ENCODE data around the gene RAB27B. TPM values are rescaled to one million over a fixed set of nuclear protein-coding genes. Genes with fewer than 3 reads are reported as not detected.

Gene RAB27B
- total RNA-seq, 1 donor from 2014 or later, result 5.0 TPM

GRCh38 chr18:54802686-54803395 is 25.4 kb upstream of the RAB27B start:
- Mint-ChIP-seq H3K36me3 (no peaks in the 10 kb centered on the region), H3K4me3 (no peak overlapping the region), H3K27me3 (ENCODE audit: insufficient read depth, low read depth) (no peaks in the 10 kb centered on the region), H3K4me1 (no peaks in the 10 kb centered on the region), H3K9me3 (no peaks in the 10 kb centered on the region), H3K27ac (no peak overlapping the region)
- no peak for DNase-seq (ENCODE audit: low spot score)
- Histone ChIP-seq H3K27ac (no peak overlapping the region), H2AFZ (replicated peaks) (no peak overlapping the region), H3K4me2 (no peak overlapping the region), H3K36me3 (no peaks in the 10 kb centered on the region), H3K4me1 (no peaks in the 10 kb centered on the region), H3F3A (ENCODE audit: low read depth) (no peaks in the 10 kb centered on the region), H3K9ac (no peak overlapping the region), H3K9me3 (ENCODE audit: low read depth) (no peaks in the 10 kb centered on the region), H3K4me3 (no peak overlapping the region), H4K20me1 (ENCODE audit: low read depth) (no peaks in the 10 kb centered on the region), H3K79me2 (ENCODE audit: low read depth) (no peaks in the 10 kb centered on the region), H3K27me3 (no peaks in the 10 kb centered on the region)
- no peak for TF ChIP-seq CTCF (IDR thresholded peaks at IDR 0.05)
- no peak for TF ChIP-seq EZH2 (IDR thresholded peaks at IDR 0.05)
- TF ChIP-seq EZH2phosphoT487 (IDR thresholded peaks at IDR 0.05), result no peak

- Histone ChIP-seq H4K20me1 (ENCODE audit: low read depth) (no peaks in the 10 kb centered on the region), H3K4me2 (no peak overlapping the region), H3K9ac (no peak overlapping the region), H3K27ac (no peak overlapping the region), H2AFZ (replicated peaks) (no peak overlapping the region), H3K27me3 (no peaks in the 10 kb centered on the region), H3K79me2 (ENCODE audit: low read depth) (no peaks in the 10 kb centered on the region), H3K4me3 (no peak overlapping the region), H3K9me3 (ENCODE audit: low read depth) (no peaks in the 10 kb centered on the region), H3K36me3 (no peaks in the 10 kb centered on the region), H3K4me1 (no peaks in the 10 kb centered on the region), H3F3A (ENCODE audit: low read depth) (no peaks in the 10 kb centered on the region)
- H3K27me3 Mint-ChIP-seq (ENCODE audit: insufficient read depth, low read depth), result peaks cover 2% of the 10 kb centered on the region
- no peak for TF ChIP-seq EZH2 (IDR thresholded peaks at IDR 0.05)
- TF ChIP-seq CTCF (IDR thresholded peaks at IDR 0.05), result no peak
- TF ChIP-seq EZH2phosphoT487 (IDR thresholded peaks at IDR 0.05), result no peak
- H3K9me3 Mint-ChIP-seq, result no peaks in the 10 kb centered on the region
- no peak overlapping the region for H3K4me3 Mint-ChIP-seq
- H3K4me1 Mint-ChIP-seq, result no peaks in the 10 kb centered on the region
- no peak for DNase-seq (ENCODE audit: low spot score)
- H3K27ac Mint-ChIP-seq, result no peak overlapping the region
- H3K36me3 Mint-ChIP-seq, result no peaks in the 10 kb centered on the region
Measured at GRCh38 chr18:54805571-54806334, 22.5 kb upstream of the RAB27B start.

GRCh38 chr18:54806526-54806925 is 21.8 kb upstream of the RAB27B start:
- no peaks in the 10 kb centered on the region for H3K36me3 Mint-ChIP-seq
- H3K79me2 ChIP-seq (ENCODE audit: low read depth), result no peaks in the 10 kb centered on the region
- H3K36me3 ChIP-seq, result no peaks in the 10 kb centered on the region
- H3K9ac ChIP-seq, result no peak overlapping the region
- H3K9me3 Mint-ChIP-seq, result no peaks in the 10 kb centered on the region
- H3F3A ChIP-seq (ENCODE audit: low read depth), result no peaks in the 10 kb centered on the region
- H4K20me1 ChIP-seq (ENCODE audit: low read depth), result no peaks in the 10 kb centered on the region
- H3K4me1 Mint-ChIP-seq, result no peaks in the 10 kb centered on the region
- no peak overlapping the region for H2AFZ ChIP-seq (replicated peaks)
- no peaks in the 10 kb centered on the region for H3K4me1 ChIP-seq
- no peaks in the 10 kb centered on the region for H3K9me3 ChIP-seq (ENCODE audit: low read depth)
- H3K4me2 ChIP-seq, result no peak overlapping the region
- DNase-seq (ENCODE audit: low spot score), result no peak
- peaks cover 2% of the 10 kb centered on the region for H3K27me3 Mint-ChIP-seq (ENCODE audit: insufficient read depth, low read depth)
- H3K27me3 ChIP-seq, result no peaks in the 10 kb centered on the region
- H3K4me3 ChIP-seq, result no peak overlapping the region
- no peak overlapping the region for H3K27ac ChIP-seq
- H3K4me3 Mint-ChIP-seq, result no peak overlapping the region
- TF ChIP-seq EZH2phosphoT487 (IDR thresholded peaks at IDR 0.05) (no peak), EZH2 (IDR thresholded peaks at IDR 0.05) (no peak), CTCF (IDR thresholded peaks at IDR 0.05) (no peak)
- H3K27ac Mint-ChIP-seq, result no peak overlapping the region
